BLaER1 (cell line): ENCODE measurements around the gene RNF180.
"Not testable (repeated sequence)": the region's sequence is repeated elsewhere in the genome, so short reads cannot be mapped to it uniquely, and the experiment has no call there.

ENCODE experiments used
- H3K27ac ChIP-seq: shearing (Covaris generic); formaldehyde crosslinking; 2 replicates; pipeline ENCODE4 v1.8.1; 2022
- H3K27me3 ChIP-seq: shearing (Covaris generic); formaldehyde crosslinking; 2 replicates; pipeline ENCODE4 v1.8.1; 2022
- H3K36me3 ChIP-seq: shearing (Covaris generic); formaldehyde crosslinking; 2 replicates; pipeline ENCODE4 v1.8.1; 2022
- H3K4me1 ChIP-seq: shearing (Covaris generic); formaldehyde crosslinking; 2 replicates; pipeline ENCODE4 v1.8.1; 2022
- H3K4me2 ChIP-seq: shearing (Covaris generic); formaldehyde crosslinking; 2 replicates; pipeline ENCODE4 v1.8.1; 2022
- H3K4me3 ChIP-seq: shearing (Covaris generic); formaldehyde crosslinking; 2 replicates; pipeline ENCODE4 v1.8.1; 2022
- H3K9ac ChIP-seq: shearing (Covaris generic); formaldehyde crosslinking; 2 replicates; pipeline ENCODE4 v1.8.1; 2022
- H3K9me3 ChIP-seq: shearing (Covaris generic); formaldehyde crosslinking; 2 replicates; pipeline ENCODE4 v1.8.1; 2022
- H4K20me1 ChIP-seq: shearing (Covaris generic); formaldehyde crosslinking; 2 replicates; pipeline ENCODE4 v1.8.1; 2022
- Cebpa-rat ChIP-seq: shearing (Covaris generic); IDR thresholded peaks from 2 replicates; pipeline ENCODE4 v1.8.1; 2022

The RNF180 gene

DNA sequence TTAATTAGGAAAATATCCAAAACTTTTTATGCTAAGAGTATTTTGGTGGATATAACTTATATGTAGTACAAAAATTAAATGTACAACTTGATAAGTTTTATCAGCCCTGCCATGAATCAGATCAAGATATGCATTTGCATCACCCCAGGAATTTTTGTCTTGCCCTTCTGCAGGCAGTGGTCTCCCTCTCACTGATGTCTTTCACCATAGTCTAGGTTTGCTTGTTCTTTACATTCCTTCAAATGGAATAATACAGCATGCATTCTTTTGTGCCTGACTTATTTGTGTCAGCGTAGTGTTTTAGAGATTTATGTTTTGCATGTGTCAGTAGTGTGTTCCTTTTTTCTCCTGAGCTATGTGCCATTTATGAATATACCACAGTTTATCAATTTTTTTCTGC lies 36.4 kb downstream of the RNF180 start:
- TF ChIP-seq Cebpa-rat = no peak
- Histone ChIP-seq H3K4me2 (no peak overlapping the region), H3K27ac (no peak overlapping the region), H3K4me3 (no peak overlapping the region), H3K27me3 (no peaks in the 10 kb centered on the region), H3K9ac (no peak overlapping the region), H3K36me3 (no peaks in the 10 kb centered on the region), H3K9me3 (no peaks in the 10 kb centered on the region), H4K20me1 (no peaks in the 10 kb centered on the region), H3K4me1 (no peaks in the 10 kb centered on the region)

DNA sequence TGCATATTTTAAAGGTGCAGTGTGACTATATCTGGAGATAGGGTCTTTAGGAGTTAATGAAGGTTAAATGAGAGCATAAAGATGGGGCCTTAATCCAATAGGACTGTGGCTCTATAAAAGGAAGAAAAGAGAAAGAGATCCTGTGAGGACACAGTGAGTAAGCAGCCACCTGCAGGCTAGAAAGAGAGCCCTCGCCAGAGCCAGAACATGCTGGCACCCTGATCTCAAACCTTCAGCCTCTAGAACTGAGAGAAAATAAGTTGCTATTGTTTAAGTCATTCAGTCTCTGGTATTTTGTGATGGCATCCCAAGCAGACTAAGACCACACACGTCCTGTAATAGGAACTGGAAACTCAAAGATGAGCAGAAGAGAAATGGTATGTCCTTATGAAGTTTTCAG lies 41.0 kb downstream of the RNF180 start:
- H3K9ac ChIP-seq = no peak overlapping the region
- H3K27me3 ChIP-seq = no peaks in the 10 kb centered on the region
- no peaks in the 10 kb centered on the region for H3K9me3 ChIP-seq
- no peak overlapping the region for H3K4me2 ChIP-seq
- H4K20me1 ChIP-seq = no peaks in the 10 kb centered on the region
- H3K27ac ChIP-seq = no peak overlapping the region
- H3K4me3 ChIP-seq = no peak overlapping the region
- no peaks in the 10 kb centered on the region for H3K4me1 ChIP-seq
- H3K36me3 ChIP-seq = no peaks in the 10 kb centered on the region
- no peak for TF ChIP-seq Cebpa-rat

DNA sequence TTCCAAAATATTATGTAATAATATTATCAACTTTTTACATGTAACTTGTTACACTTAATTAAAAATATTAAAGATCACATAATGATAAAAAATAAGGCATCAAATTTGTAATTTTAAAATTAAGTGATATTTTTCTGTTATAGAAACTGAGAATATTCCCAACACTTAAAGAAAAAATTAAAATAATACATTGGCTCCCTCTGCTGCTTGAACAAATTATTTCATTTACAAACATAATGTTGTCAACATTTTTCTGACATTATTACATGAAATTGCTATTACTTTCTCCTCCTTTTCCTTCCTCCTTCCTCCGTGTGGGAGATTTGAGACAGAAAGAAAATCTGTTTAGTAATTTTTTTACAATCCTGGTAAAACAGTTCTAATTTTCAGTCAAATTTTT lies 42.3 kb downstream of the RNF180 start:
- Histone ChIP-seq H3K4me1 (no peaks in the 10 kb centered on the region), H3K4me2 (no peak overlapping the region), H3K36me3 (no peaks in the 10 kb centered on the region), H3K27me3 (no peaks in the 10 kb centered on the region), H3K27ac (no peak overlapping the region), H3K9ac (no peak overlapping the region), H4K20me1 (no peaks in the 10 kb centered on the region), H3K4me3 (no peak overlapping the region), H3K9me3 (no peaks in the 10 kb centered on the region)
- TF ChIP-seq Cebpa-rat = no peak

DNA sequence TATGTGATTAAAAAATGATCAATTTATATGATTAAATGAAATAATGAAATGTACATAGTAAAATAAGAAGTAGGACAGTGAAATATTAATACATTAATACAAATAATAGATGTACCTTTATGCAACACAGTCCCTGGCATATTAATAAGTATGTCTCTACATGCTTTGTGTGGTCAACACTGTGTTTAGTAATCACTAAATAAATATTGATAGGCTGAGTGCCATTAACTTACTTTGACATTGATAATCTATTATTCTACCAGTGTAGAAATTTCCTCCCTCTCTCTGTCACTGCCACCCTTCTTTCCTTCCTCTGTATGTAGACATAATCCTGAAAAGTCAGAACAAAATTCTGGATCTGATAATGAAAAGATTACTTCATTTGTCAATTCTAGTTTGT lies 43.7 kb downstream of the RNF180 start:
- H3K4me3 ChIP-seq = no peak overlapping the region
- H3K27me3 ChIP-seq = no peaks in the 10 kb centered on the region
- no peaks in the 10 kb centered on the region for H3K4me1 ChIP-seq
- H3K27ac ChIP-seq = no peak overlapping the region
- H3K9me3 ChIP-seq = no peaks in the 10 kb centered on the region
- no peak for TF ChIP-seq Cebpa-rat
- H3K9ac ChIP-seq = no peak overlapping the region
- H3K4me2 ChIP-seq = no peak overlapping the region
- no peaks in the 10 kb centered on the region for H4K20me1 ChIP-seq
- no peaks in the 10 kb centered on the region for H3K36me3 ChIP-seq

DNA sequence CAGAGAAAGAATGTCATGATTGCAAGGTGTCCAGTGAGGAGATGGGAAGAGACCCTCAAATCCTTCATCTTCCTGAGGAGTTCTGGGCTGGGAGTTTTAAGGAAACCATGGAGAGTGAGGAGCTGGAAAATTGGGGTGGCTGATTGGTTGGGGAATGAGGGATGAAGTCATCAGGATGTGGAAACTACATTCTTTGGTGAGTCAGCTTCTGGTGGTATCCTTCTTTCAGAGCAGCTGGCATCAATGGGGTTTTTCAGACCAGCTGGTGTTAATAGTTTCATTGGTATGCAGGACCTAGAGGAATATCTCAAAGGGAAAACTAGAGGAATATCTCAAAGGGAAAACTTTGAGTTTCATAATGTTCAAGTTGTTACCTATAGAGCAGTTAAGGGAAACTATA lies 45.2 kb downstream of the RNF180 start:
- TF ChIP-seq Cebpa-rat = no peak
- H3K9ac ChIP-seq = no peak overlapping the region

DNA sequence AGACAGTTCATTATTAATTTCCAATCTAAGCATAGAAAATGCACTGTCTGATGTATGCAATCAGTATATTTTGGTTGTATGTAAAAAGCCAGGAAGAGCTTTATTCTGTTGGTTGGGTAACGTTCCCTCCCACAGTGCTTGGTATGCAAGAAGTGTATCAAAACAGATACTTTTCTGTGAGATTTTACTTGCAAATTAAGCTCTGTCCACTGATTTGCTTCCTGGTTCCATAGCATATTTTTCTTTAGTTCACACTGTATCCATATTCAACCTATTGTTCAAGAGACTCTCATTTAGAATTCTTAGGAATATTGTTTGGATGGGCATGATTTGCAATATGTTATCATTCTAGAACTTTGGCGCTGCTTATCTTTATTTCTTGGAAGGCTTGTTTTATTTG lies 47.4 kb downstream of the RNF180 start:
- Histone ChIP-seq H3K9ac (no peak overlapping the region), H3K27me3 (no peaks in the 10 kb centered on the region), H3K4me2 (no peak overlapping the region), H4K20me1 (no peaks in the 10 kb centered on the region), H3K4me3 (no peak overlapping the region), H3K27ac (no peak overlapping the region), H3K9me3 (no peaks in the 10 kb centered on the region), H3K4me1 (no peaks in the 10 kb centered on the region), H3K36me3 (no peaks in the 10 kb centered on the region)
- no peak for TF ChIP-seq Cebpa-rat

More for the DNA sequence above, 45.2 kb downstream of the RNF180 start:
- Histone ChIP-seq H3K27me3 (no peaks in the 10 kb centered on the region), H3K4me1 (no peaks in the 10 kb centered on the region), H3K36me3 (no peaks in the 10 kb centered on the region), H3K9me3 (no peaks in the 10 kb centered on the region), H3K27ac (no peak overlapping the region), H3K4me2 (no peak overlapping the region), H4K20me1 (no peaks in the 10 kb centered on the region), H3K4me3 (no peak overlapping the region)

- Histone ChIP-seq H3K4me3 (no peak overlapping the region), H3K27me3 (no peaks in the 10 kb centered on the region), H3K36me3 (no peaks in the 10 kb centered on the region), H3K27ac (no peak overlapping the region), H4K20me1 (no peaks in the 10 kb centered on the region), H3K9ac (no peak overlapping the region), H3K4me2 (no peak overlapping the region), H3K4me1 (no peaks in the 10 kb centered on the region), H3K9me3 (no peaks in the 10 kb centered on the region)
- TF ChIP-seq Cebpa-rat = no peak
Measured at GRCh38 chr5:64213531-64213930, 47.9 kb downstream of the RNF180 start.

DNA sequence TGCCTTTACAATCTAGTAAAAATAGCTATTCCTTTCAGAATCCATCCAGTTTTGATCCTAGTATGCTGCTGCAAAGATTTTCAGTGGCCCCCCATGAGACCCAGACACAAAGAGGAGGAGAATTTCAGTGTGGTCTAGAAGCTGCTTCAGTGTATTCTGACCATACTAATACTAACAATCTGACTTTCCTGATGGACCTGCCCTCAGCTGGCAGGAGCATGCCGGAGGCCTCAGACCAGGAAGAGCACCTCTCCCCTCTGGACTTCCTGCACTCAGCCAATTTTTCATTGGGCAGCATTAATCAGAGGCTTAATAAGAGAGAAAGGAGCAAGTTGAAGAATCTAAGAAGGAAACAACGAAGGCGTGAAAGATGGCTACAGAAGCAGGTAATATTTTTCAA lies 48.5 kb downstream of the RNF180 start:
- no peaks in the 10 kb centered on the region for H3K9me3 ChIP-seq
- no peak overlapping the region for H3K4me3 ChIP-seq
- no peak for TF ChIP-seq Cebpa-rat
- H4K20me1 ChIP-seq = no peaks in the 10 kb centered on the region
- H3K27me3 ChIP-seq = no peaks in the 10 kb centered on the region
- H3K4me1 ChIP-seq = no peaks in the 10 kb centered on the region
- no peak overlapping the region for H3K9ac ChIP-seq
- H3K4me2 ChIP-seq = no peak overlapping the region
- no peaks in the 10 kb centered on the region for H3K36me3 ChIP-seq
- no peak overlapping the region for H3K27ac ChIP-seq

GRCh38 chr5:64221911-64222310 lies 56.3 kb downstream of the RNF180 start:
- Histone ChIP-seq H3K4me1 (no peaks in the 10 kb centered on the region), H3K27ac (no peak overlapping the region), H3K27me3 (no peaks in the 10 kb centered on the region), H3K4me3 (no peak overlapping the region), H3K4me2 (no peak overlapping the region), H3K36me3 (no peaks in the 10 kb centered on the region), H3K9me3 (peaks cover 14% of the 10 kb centered on the region), H3K9ac (no peak overlapping the region), H4K20me1 (no peaks in the 10 kb centered on the region)
- TF ChIP-seq Cebpa-rat = no peak

GRCh38 chr5:64225286-64225981 lies 59.8 kb downstream of the RNF180 start:
- not testable (repeated sequence) for H3K27ac ChIP-seq, H3K4me2 ChIP-seq, H3K9ac ChIP-seq, H4K20me1 ChIP-seq, H3K4me1 ChIP-seq, H3K27me3 ChIP-seq, H3K36me3 ChIP-seq, H3K4me3 ChIP-seq
- H3K9me3 ChIP-seq = peaks cover 14% of the 10 kb centered on the region

GRCh38 chr5:64227131-64227537 lies 61.5 kb downstream of the RNF180 start:
- peaks cover 14% of the 10 kb centered on the region for H3K9me3 ChIP-seq
- H3K27ac ChIP-seq, H3K4me3 ChIP-seq, H4K20me1 ChIP-seq, H3K27me3 ChIP-seq, H3K9ac ChIP-seq, H3K4me2 ChIP-seq, H3K4me1 ChIP-seq, H3K36me3 ChIP-seq: not testable (repeated sequence)
